ENCODE data around the gene HEXIM2.

HEXIM2 gene

DNA sequence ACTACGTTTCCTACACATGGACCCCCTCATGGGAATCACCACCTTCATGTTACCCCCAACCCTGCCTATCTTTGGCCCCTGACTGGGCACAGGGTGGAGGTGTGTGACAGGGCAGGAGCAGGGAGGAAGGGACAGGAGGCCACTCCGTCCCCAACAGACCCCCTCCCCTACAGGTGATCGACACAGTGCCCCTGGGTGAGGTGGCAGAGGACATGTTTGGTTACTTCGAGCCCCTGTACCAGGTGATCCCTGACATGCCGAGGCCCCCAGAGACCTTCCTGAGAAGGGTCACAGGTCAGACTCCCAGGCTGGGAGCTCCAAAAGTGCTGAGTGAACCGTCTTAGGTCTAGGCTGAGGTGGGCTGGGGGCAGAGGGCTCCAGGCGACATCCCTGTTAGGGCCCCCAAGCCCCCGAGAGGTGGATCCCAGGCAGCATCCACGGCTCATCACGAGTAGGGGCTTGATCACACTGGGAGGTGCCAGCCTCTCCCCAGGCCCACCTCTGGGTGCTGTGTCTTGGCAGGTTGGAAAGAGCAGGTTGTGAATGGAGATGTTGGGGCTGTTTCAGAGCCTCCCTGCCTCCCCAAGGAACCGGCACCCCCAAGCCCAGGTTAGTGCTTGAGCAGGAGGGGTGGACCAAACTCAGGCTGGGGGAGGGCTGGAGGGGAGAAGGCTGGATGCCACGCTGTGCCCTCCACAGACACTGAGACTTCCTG lies 24.7 kb upstream of the HEXIM2 start:
- intact Hi-C loops (cut with DNase I; ENCODE audit: low total_unique reads), result loop anchor here (2.0 kb wide), 1 partner anchor 60 kb away; no protein-coding TSS in a partner anchor
- no peak overlapping the region for H3K4me3 ChIP-seq
- H3K36me3 ChIP-seq, result peaks cover 0 to 26% (median 9%) of the 10 kb centered on the region in 3 donors
- H3K9me3 ChIP-seq, result no peaks in the 10 kb centered on the region
- H3K4me1 ChIP-seq, result peaks cover 6 to 22% (median 13%) of the 10 kb centered on the region in 4 donors
- no peaks in the 10 kb centered on the region for H3K27me3 ChIP-seq
- DNase-seq, result no peak
- H3K27ac ChIP-seq, result peak overlapping the region; percentile 84 to 93
- TF ChIP-seq, protein P1, sequence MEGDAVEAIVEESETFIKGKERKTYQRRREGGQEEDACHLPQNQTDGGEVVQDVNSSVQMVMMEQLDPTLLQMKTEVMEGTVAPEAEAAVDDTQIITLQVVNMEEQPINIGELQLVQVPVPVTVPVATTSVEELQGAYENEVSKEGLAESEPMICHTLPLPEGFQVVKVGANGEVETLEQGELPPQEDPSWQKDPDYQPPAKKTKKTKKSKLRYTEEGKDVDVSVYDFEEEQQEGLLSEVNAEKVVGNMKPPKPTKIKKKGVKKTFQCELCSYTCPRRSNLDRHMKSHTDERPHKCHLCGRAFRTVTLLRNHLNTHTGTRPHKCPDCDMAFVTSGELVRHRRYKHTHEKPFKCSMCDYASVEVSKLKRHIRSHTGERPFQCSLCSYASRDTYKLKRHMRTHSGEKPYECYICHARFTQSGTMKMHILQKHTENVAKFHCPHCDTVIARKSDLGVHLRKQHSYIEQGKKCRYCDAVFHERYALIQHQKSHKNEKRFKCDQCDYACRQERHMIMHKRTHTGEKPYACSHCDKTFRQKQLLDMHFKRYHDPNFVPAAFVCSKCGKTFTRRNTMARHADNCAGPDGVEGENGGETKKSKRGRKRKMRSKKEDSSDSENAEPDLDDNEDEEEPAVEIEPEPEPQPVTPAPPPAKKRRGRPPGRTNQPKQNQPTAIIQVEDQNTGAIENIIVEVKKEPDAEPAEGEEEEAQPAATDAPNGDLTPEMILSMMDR (IDR thresholded peaks at IDR 0.05), result no peak

DNA sequence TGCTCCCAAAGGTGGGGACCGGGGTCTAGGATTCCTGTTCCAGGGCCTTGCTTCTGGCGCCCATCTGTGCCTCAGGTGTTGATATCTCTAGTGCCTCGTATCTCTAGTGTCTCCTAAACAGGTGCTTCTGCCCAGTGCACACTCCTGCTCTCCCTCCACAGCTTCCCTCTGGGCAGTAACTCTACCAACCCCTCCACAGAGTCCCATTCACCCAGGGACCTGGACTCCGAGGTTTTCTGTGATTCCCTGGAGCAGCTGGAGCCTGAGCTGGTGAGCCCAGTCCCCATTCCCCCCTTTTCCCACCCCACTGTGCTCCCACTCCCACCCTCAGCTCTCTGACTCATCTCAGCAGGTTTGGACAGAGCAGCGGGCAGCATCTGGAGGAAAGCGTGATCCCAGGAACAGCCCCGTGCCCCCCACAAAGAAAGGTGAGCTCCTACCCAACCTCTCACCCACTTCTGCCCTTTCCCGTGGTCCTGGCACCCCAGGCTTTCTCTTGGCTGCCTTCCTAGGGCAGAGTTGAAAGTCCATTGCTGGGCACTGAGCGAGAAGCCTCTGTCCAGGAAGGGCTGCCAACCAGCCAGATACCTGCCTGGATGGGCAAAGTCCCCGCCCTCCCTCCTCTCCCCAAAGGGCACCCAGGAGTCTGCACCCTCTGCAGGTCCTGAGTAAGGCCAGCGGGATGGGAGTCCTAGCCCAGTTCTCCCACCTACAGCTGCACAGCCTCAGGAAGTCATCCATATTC lies 23.9 kb upstream of the HEXIM2 start:
- intact Hi-C loops (cut with DNase I; ENCODE audit: low total_unique reads), result loop anchor here (2.0 kb wide), 1 partner anchor 59 kb away; no protein-coding TSS in a partner anchor
- peaks cover 6 to 22% (median 13%) of the 10 kb centered on the region in 4 donors for H3K4me1 ChIP-seq
- H3K27me3 ChIP-seq, result no peaks in the 10 kb centered on the region
- no peaks in the 10 kb centered on the region for H3K9me3 ChIP-seq
- H3K4me3 ChIP-seq, result no peak overlapping the region
- peaks cover 0 to 26% (median 9%) of the 10 kb centered on the region in 3 donors for H3K36me3 ChIP-seq
- TF ChIP-seq, protein P1 (IDR thresholded peaks at IDR 0.05), result no peak
- DNase-seq, result no peak
- peak overlapping the region in 1 of 2 donors; percentile 84 for H3K27ac ChIP-seq

DNA sequence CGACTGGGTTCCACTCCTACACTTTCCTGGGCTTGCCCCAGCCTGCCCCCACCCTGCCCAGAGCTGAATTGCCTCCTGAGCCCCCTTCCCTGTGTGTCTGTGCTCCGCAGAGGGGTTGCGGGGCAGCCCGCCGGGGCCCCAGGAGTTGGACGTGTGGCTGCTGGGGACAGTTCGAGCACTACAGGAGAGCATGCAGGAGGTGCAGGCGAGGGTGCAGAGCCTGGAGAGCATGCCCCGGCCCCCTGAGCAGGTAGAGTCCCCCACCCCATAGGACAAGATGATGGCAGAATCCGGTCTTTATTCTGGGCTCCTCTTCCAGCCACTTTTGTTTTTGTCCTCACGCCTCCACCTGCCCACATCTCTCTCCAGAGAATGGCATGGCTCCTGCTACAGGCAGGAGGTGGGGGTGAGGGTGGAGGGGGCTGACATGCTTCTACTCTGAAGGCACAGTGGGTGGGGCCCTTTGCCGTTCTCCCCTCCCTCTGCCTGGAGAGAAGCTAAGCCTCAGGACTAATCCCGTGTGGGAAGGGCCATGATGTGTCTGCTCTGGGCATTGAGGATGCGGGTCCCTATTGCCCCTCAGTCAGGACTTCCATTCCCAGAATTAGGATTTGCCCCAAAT lies 22.7 kb upstream of the HEXIM2 start:
- TF ChIP-seq, protein P1 (IDR thresholded peaks at IDR 0.05), result no peak
- H3K27me3 ChIP-seq, result no peaks in the 10 kb centered on the region
- DNase-seq, result no peak
- H3K27ac ChIP-seq, result no peak overlapping the region
- peaks cover 6 to 26% (median 21%) of the 10 kb centered on the region in 4 donors for H3K4me1 ChIP-seq
- H3K9me3 ChIP-seq, result no peaks in the 10 kb centered on the region
- intact Hi-C loops (cut with DNase I; ENCODE audit: low total_unique reads), result no loop called here
- H3K36me3 ChIP-seq, result peaks cover 0 to 26% (median 9%) of the 10 kb centered on the region in 3 donors
- H3K4me3 ChIP-seq, result no peak overlapping the region

DNA sequence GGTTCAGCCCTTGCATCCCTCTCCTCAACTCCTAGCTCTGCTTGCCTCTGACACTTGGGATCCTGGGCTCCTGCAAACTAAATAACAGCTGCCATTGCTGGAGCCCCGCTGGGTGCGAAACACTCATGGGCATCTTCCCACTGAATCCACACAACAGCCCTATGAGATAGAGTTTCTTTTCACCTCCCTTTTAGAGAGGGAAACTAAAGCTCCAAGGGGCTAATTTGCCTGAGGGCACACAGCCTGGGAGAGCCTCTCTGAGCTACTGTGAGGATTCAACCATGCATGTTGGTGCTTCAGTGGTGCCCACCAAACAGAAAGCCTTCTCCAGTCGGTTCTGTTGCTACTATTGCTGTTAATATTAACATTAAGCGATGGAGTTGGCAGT lies 22.1 kb upstream of the HEXIM2 start:
- H3K4me1 ChIP-seq, result peaks cover 6 to 32% (median 23%) of the 10 kb centered on the region in 4 donors
- no peaks in the 10 kb centered on the region for H3K9me3 ChIP-seq
- TF ChIP-seq, protein P1 (IDR thresholded peaks at IDR 0.05), result no peak
- no peaks in the 10 kb centered on the region for H3K27me3 ChIP-seq
- intact Hi-C loops (cut with DNase I; ENCODE audit: low total_unique reads), result no loop called here
- no peak for DNase-seq
- H3K4me3 ChIP-seq, result no peak overlapping the region
- H3K36me3 ChIP-seq, result peaks cover 0 to 26% (median 9%) of the 10 kb centered on the region in 3 donors
- H3K27ac ChIP-seq, result no peak overlapping the region

DNA sequence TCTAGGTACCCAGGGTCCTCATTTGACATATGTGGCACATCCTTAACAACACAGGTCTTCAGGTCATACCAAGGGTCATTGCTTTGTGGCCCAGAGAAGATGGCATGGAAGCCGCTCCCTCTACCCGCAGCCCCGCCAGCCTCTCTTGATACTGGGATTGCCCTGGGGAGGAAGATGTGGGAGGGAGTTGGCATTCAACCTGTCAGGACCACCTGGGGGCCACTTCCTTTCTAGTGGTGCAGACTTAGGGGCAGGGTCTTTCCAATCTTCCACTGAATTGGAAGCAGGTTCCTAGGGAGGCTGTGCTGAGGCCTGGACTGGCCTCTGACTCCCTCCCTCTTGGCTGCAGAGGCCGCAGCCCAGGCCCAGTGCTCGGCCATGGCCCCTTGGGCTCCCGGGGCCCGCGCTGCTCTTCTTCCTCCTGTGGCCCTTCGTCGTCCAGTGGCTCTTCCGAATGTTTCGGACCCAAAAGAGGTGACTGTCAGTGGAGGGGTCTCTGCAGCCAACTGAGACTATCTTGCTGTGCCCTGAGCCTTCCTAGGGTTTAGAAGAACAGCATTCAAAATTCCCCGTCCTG lies 18.5 kb upstream of the HEXIM2 start:
- H3K36me3 ChIP-seq, result peaks cover 0 to 19% (median 4%) of the 10 kb centered on the region in 3 donors
- TF ChIP-seq, protein P1 (IDR thresholded peaks at IDR 0.05), result no peak
- no peaks in the 10 kb centered on the region for H3K27me3 ChIP-seq
- H3K4me1 ChIP-seq, result peaks cover 0 to 41% (median 33%) of the 10 kb centered on the region in 4 donors
- peak overlapping the region; percentile 53 to 57 for H3K4me3 ChIP-seq
- no peak for DNase-seq
- H3K27ac ChIP-seq, result peak overlapping the region; percentile 95 to 99
- no peaks in the 10 kb centered on the region for H3K9me3 ChIP-seq
- intact Hi-C loops (cut with DNase I; ENCODE audit: low total_unique reads), result no loop called here
